ENCODE results near the gene PTPRD.

- no peak for TF ChIP-seq POLR2AphosphoS5 (IDR thresholded peaks at IDR 0.05; ENCODE audit: low read depth)
- no peak for TF ChIP-seq CTCF (conservative IDR thresholded peaks at IDR 0.05; ENCODE audit: low read depth in 2 of 2)
- no peak for TF ChIP-seq EZH2 (IDR thresholded peaks at IDR 0.05; ENCODE audit: low read depth, unreplicated experiment)
- TF ChIP-seq REST (IDR thresholded peaks at IDR 0.05; ENCODE audit: unreplicated experiment), result no peak
Measured at GRCh38 chr9:10204276-10204675, 408.5 kb downstream of the PTPRD start.
